Measurements from ENCODE around the gene ETFA.

The ETFA gene

GRCh38 chr15:76340198-76340802 lies 29.0 kb upstream of the ETFA start:
- H3K4me3 ChIP-seq (ENCODE audit: insufficient read depth, low read depth, low read length, poor library complexity, severe bottlenecking) = peak overlapping the region; percentile 59
- H3K36me3 ChIP-seq (ENCODE audit: control insufficient read depth, insufficient read depth, low read length) = no peaks in the 10 kb centered on the region
- no peak overlapping the region for H3K27ac ChIP-seq (ENCODE audit: insufficient read depth, low read length, poor library complexity, severe bottlenecking)
- no peaks in the 10 kb centered on the region for H3K9me3 ChIP-seq (ENCODE audit: control insufficient read depth, low read length)
- H3K4me1 ChIP-seq (ENCODE audit: control insufficient read depth, insufficient read depth, low read length, poor library complexity, severe bottlenecking) = peaks cover 69% of the 10 kb centered on the region
- no peak for DNase-seq
- H3K27me3 ChIP-seq (replicated peaks; ENCODE audit: control insufficient read depth, insufficient read depth, low read length, poor library complexity, severe bottlenecking) = peaks cover 96% of the 10 kb centered on the region

GRCh38 chr15:76339305-76340197 lies 28.3 kb upstream of the ETFA start:
- H3K9me3 ChIP-seq (ENCODE audit: control insufficient read depth, low read length) = no peaks in the 10 kb centered on the region
- H3K36me3 ChIP-seq (ENCODE audit: control insufficient read depth, insufficient read depth, low read length) = no peaks in the 10 kb centered on the region
- no peak for DNase-seq
- peaks cover 96% of the 10 kb centered on the region for H3K27me3 ChIP-seq (replicated peaks; ENCODE audit: control insufficient read depth, insufficient read depth, low read length, poor library complexity, severe bottlenecking)
- peaks cover 72% of the 10 kb centered on the region for H3K4me1 ChIP-seq (ENCODE audit: control insufficient read depth, insufficient read depth, low read length, poor library complexity, severe bottlenecking)
- no peak overlapping the region for H3K27ac ChIP-seq (ENCODE audit: insufficient read depth, low read length, poor library complexity, severe bottlenecking)
- peak overlapping the region; percentile 59 for H3K4me3 ChIP-seq (ENCODE audit: insufficient read depth, low read depth, low read length, poor library complexity, severe bottlenecking)

GRCh38 chr15:76338486-76339304 lies 27.4 kb upstream of the ETFA start:
- no peak for DNase-seq
- peaks cover 72% of the 10 kb centered on the region for H3K4me1 ChIP-seq (ENCODE audit: control insufficient read depth, insufficient read depth, low read length, poor library complexity, severe bottlenecking)
- H3K36me3 ChIP-seq (ENCODE audit: control insufficient read depth, insufficient read depth, low read length) = no peaks in the 10 kb centered on the region
- no peaks in the 10 kb centered on the region for H3K9me3 ChIP-seq (ENCODE audit: control insufficient read depth, low read length)
- no peak overlapping the region for H3K4me3 ChIP-seq (ENCODE audit: insufficient read depth, low read depth, low read length, poor library complexity, severe bottlenecking)
- H3K27me3 ChIP-seq (replicated peaks; ENCODE audit: control insufficient read depth, insufficient read depth, low read length, poor library complexity, severe bottlenecking) = peaks cover 96% of the 10 kb centered on the region
- H3K27ac ChIP-seq (ENCODE audit: insufficient read depth, low read length, poor library complexity, severe bottlenecking) = no peak overlapping the region

DNA sequence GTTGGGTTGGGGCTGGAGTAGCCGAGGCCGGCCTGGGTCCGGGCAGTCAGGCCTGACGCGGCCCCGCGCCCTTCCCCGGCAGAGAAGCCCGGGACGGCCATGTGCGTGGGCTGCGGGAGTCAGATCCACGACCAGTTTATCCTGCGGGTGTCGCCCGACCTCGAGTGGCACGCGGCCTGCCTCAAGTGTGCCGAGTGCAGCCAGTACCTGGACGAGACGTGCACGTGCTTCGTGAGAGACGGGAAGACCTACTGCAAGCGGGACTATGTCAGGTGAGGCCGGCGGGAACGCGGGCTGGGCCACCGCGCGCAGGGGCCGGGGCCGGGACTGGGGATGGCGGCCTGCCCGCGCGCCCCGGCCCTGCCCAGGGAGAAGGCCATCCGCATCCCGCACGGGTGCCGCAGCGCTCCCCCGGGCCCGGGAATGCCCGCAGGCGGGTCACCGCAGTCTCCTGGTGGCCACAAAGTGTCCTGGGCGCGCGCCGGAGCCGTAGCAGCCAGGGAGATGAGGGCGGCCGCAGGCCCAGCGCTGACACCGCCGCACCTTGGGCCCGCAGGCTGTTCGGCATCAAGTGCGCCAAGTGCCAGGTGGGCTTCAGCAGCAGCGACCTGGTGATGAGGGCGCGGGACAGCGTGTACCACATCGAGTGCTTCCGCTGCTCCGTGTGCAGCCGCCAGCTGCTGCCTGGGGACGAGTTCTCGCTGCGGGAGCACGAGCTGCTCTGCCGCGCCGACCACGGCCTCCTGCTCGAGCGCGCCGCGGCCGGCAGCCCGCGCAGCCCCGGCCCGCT lies 26.6 kb upstream of the ETFA start:
- H3K9me3 ChIP-seq (ENCODE audit: control insufficient read depth, low read length) = no peaks in the 10 kb centered on the region
- no peak for DNase-seq
- H3K4me3 ChIP-seq (ENCODE audit: insufficient read depth, low read depth, low read length, poor library complexity, severe bottlenecking) = no peak overlapping the region

DNA sequence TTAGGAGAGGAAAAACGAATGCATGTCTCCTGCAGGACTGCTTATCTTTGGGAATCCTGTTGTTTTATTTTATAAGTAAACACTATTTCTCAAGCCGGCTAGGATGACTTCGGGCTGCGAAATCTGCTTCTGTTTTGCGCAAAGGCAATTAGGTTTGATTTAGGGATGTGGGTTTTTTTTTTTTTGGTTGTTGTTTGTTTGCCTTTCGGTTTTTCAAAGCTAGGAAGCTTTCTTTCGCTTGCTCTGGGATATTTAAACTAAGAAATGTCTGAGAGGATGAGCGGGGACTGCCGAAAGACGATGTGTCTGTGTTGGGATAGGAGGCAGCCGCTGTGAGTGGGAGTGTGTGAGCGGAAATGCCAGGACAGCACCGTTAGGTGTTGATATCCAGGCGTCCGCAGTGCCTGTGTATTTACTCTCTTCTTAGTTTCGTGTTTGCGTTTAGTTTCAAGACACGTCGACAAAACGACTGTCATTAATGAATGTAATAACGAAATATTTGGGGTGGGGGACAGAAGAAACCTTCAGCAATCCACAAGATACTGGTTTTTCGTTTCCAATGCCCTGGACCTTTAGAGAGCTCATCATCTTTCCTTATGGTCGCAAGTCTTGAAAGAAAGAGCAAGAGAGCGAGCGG lies 25.9 kb upstream of the ETFA start:
- no peaks in the 10 kb centered on the region for H3K36me3 ChIP-seq (ENCODE audit: control insufficient read depth, insufficient read depth, low read length)
- peaks cover 59% of the 10 kb centered on the region for H3K4me1 ChIP-seq (ENCODE audit: control insufficient read depth, insufficient read depth, low read length, poor library complexity, severe bottlenecking)
- peak overlapping the region; percentile 31 for H3K4me3 ChIP-seq (ENCODE audit: insufficient read depth, low read depth, low read length, poor library complexity, severe bottlenecking)
- no peaks in the 10 kb centered on the region for H3K9me3 ChIP-seq (ENCODE audit: control insufficient read depth, low read length)
- DNase-seq = no peak
- H3K27ac ChIP-seq (ENCODE audit: insufficient read depth, low read length, poor library complexity, severe bottlenecking) = no peak overlapping the region
- H3K27me3 ChIP-seq (replicated peaks; ENCODE audit: control insufficient read depth, insufficient read depth, low read length, poor library complexity, severe bottlenecking) = peaks cover 81% of the 10 kb centered on the region

More for the DNA sequence above, 26.6 kb upstream of the ETFA start:
- Histone ChIP-seq H3K4me1 (ENCODE audit: control insufficient read depth, insufficient read depth, low read length, poor library complexity, severe bottlenecking) (peaks cover 66% of the 10 kb centered on the region), H3K36me3 (ENCODE audit: control insufficient read depth, insufficient read depth, low read length) (no peaks in the 10 kb centered on the region), H3K27me3 (replicated peaks; ENCODE audit: control insufficient read depth, insufficient read depth, low read length, poor library complexity, severe bottlenecking) (peaks cover 88% of the 10 kb centered on the region), H3K27ac (ENCODE audit: insufficient read depth, low read length, poor library complexity, severe bottlenecking) (no peak overlapping the region)

DNA sequence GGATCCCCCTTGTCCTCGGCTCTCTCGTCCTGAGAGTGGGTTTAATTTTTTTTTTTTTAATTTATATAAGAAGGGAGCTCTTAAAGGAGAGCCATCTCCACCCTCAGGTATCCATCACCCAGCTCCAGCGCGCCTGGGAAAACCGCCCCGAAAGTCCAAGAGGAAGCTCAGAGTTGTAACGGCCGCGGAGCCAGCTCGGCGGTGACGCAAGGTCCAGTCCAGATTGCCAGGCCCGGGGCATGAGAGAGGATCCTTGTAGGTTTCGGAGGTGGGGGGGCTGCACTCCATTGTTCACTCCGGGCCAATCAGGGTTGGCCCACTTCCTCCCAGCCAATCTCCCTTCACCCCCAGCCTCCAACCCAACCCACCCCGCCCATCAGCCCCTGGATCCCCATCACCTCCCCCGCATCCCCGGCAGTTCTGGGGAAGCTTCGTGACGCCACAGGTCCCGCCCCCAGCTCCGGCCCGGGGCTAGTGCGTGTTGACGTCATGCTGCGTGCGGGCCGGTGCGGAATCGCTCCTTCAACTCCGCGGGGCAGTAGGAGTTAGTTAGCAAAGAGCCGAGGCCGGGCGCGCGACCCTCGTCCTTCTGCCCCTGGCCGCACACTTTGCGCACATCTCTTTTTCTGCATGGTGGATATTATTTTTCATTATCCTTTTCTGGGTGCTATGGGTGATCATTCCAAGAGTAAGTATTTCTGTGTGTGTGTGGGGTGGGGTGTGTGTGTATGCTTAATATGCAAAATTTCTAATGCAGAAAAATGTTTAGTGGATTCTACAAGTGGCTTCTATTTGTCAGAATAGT lies 25.2 kb upstream of the ETFA start, which contains the start of gene ISL2:
Gene ISL2 (plus strand): TSS at position 520 of the 805 bp plus-strand sequence. CDS start 111 bp downstream, at position 631.
- Histone ChIP-seq H3K27ac (ENCODE audit: insufficient read depth, low read length, poor library complexity, severe bottlenecking) (no peak within 1 kb of the TSS), H3K36me3 (ENCODE audit: control insufficient read depth, insufficient read depth, low read length) (no peaks in the 10 kb centered on the region), H3K4me3 (ENCODE audit: insufficient read depth, low read depth, low read length, poor library complexity, severe bottlenecking) (peak within 1 kb of the TSS; percentile 31), H3K27me3 (replicated peaks; ENCODE audit: control insufficient read depth, insufficient read depth, low read length, poor library complexity, severe bottlenecking) (peaks cover 73% of the 10 kb centered on the region), H3K4me1 (ENCODE audit: control insufficient read depth, insufficient read depth, low read length, poor library complexity, severe bottlenecking) (peaks cover 52% of the 10 kb centered on the region), H3K9me3 (ENCODE audit: control insufficient read depth, low read length) (no peaks in the 10 kb centered on the region)
- DNase-seq = peak in 2 of 3 donors; percentile 12 to 36

- H3K9me3 ChIP-seq (ENCODE audit: control insufficient read depth, low read length) = no peaks in the 10 kb centered on the region
- H3K4me3 ChIP-seq (ENCODE audit: insufficient read depth, low read depth, low read length, poor library complexity, severe bottlenecking) = peak overlapping the region; percentile 26
- peaks cover 65% of the 10 kb centered on the region for H3K27me3 ChIP-seq (replicated peaks; ENCODE audit: control insufficient read depth, insufficient read depth, low read length, poor library complexity, severe bottlenecking)
- no peak for DNase-seq
- H3K36me3 ChIP-seq (ENCODE audit: control insufficient read depth, insufficient read depth, low read length) = no peaks in the 10 kb centered on the region
- peaks cover 43% of the 10 kb centered on the region for H3K4me1 ChIP-seq (ENCODE audit: control insufficient read depth, insufficient read depth, low read length, poor library complexity, severe bottlenecking)
- H3K27ac ChIP-seq (ENCODE audit: insufficient read depth, low read length, poor library complexity, severe bottlenecking) = no peak overlapping the region
Measured at GRCh38 chr15:76335307-76336253, 24.3 kb upstream of the ETFA start.
